Breast epithelium (tissue), 3 donors: ENCODE data around the gene USP22.

Experiments used
- CTCF ChIP-seq, 3 donors: fragments of 450-650 bp; IDR thresholded peaks; one replicate each; pipeline ENCODE4 v1.5.1; 2016 to 2017; ENCODE audit warnings: antibody characterized with exemption in 3 of 3, mild to moderate bottlenecking in 3 of 3, moderate library complexity in 3 of 3
- POLR2A ChIP-seq: fragments of 450-650 bp; IDR thresholded peaks from one replicate; pipeline ENCODE4 v1.6.1; 2016; ENCODE audit warnings: antibody characterized with exemption, mild to moderate bottlenecking, moderate library complexity

DNA sequence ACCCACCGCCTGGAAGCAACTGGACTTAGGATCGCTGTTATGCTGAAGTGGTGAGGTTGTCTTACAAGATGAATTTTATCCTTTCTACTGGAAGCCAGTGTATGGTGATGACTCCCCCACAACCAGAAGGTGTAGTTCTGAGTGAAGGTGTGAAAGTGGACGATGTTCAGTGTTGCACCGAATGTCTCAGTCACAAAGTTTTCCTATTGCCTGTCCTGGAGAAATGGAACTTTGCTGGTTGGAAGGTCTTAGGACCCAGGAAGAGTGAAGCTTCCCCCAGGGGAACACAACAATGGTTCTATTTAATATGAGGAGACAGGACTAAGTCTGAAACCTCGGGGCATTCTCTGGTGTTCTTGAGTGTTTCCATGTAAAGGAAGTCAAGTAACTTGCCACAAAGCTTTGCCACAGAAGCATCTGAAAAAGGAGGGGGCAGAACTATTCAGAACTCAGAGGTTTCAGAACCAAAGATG, 44.2 kb downstream of the USP22 start:
- TF ChIP-seq CTCF (IDR thresholded peaks at IDR 0.05) (no peak), POLR2A (no peak)
